Osteoblast (primary cell): ENCODE data around the gene COL15A1. TPM values are rescaled to one million over a fixed set of nuclear protein-coding genes. Genes with fewer than 3 reads are reported as not detected.

Source experiments
- DNase-seq: peaks from one replicate; pipeline ENCODE4 v3.0.0; 2011; ENCODE audit warnings: low spot score, mixed read lengths; ENCODE audit not compliant: insufficient read length; ENCODE audit errors: missing footprints
- H2AFZ ChIP-seq: 2 replicates; pipeline ENCODE4 v1.6.0; 2011; ENCODE audit warnings: mild to moderate bottlenecking, low read length
- H3K27ac ChIP-seq: 2 replicates; pipeline ENCODE4 v1.5.1; 2011; ENCODE audit warnings: mild to moderate bottlenecking, low read depth, low read length, moderate library complexity
- H3K27me3 ChIP-seq: 2 replicates; pipeline ENCODE4 v1.6.0; 2012; ENCODE audit warnings: mild to moderate bottlenecking, control low read depth, inconsistent platforms, low read length, moderate library complexity; ENCODE audit not compliant: insufficient read depth
- H3K36me3 ChIP-seq: 2 replicates; pipeline ENCODE4 v1.5.1; 2011; ENCODE audit warnings: mild to moderate bottlenecking, low read length, control low read depth, moderate library complexity; ENCODE audit not compliant: insufficient read depth
- H3K4me1 ChIP-seq: 2 replicates; pipeline ENCODE4 v1.5.1; 2011; ENCODE audit warnings: mild to moderate bottlenecking, low read length, control low read depth, moderate library complexity; ENCODE audit not compliant: insufficient read depth
- H3K4me2 ChIP-seq: 2 replicates; pipeline ENCODE4 v1.6.0; 2011; ENCODE audit warnings: mild to moderate bottlenecking, low read length; ENCODE audit not compliant: insufficient read depth
- H3K4me3 ChIP-seq: fragments of 200-600 bp; sonication (generic); 3 replicates; pipeline ENCODE4 v1.5.1; 2012; ENCODE audit warnings: mild to moderate bottlenecking, low read length, inconsistent platforms; ENCODE audit not compliant: insufficient read depth
- H3K79me2 ChIP-seq: 2 replicates; pipeline ENCODE4 v1.6.0; 2012; ENCODE audit warnings: mild to moderate bottlenecking, low read length, control low read depth, inconsistent platforms; ENCODE audit not compliant: insufficient read depth
- H3K9me3 ChIP-seq: 2 replicates; pipeline ENCODE4 v1.5.1; 2011; ENCODE audit warnings: low read depth, low read length, control low read depth
- H4K20me1 ChIP-seq: 2 replicates; pipeline ENCODE4 v1.6.0; 2012; ENCODE audit warnings: mild to moderate bottlenecking, low read length, control low read depth; ENCODE audit not compliant: insufficient read depth
- CTCF ChIP-seq: IDR thresholded peaks from 2 replicates; pipeline ENCODE4 v1.5.1; 2011; ENCODE audit warnings: mild to moderate bottlenecking, low read depth, low read length, moderate library complexity; ENCODE audit errors: extremely low read depth
- total RNA-seq: library from RNA; depleted of rRNA; stranded (reverse); fragments of >200 nt; gene quantifications from 2 replicates; pipeline ENCODE4 v1.2.3, GENCODE V29; 2012

The COL15A1 gene
- total RNA-seq, 1 donor, result 29.3 TPM

- no peak for TF ChIP-seq CTCF
- Histone ChIP-seq H3K4me1 (peaks cover 26% of the 10 kb centered on the region), H3K4me3 (no peak overlapping the region), H4K20me1 (no peaks in the 10 kb centered on the region), H3K27me3 (peaks cover 10% of the 10 kb centered on the region), H3K4me2 (no peak overlapping the region), H3K27ac (no peak overlapping the region), H3K79me2 (no peaks in the 10 kb centered on the region), H3K36me3 (no peaks in the 10 kb centered on the region), H3K9me3 (no peaks in the 10 kb centered on the region), H2AFZ (no peak overlapping the region)
- DNase-seq, result no peak
Observed at GRCh38 chr9:99090336-99091130, 146.8 kb downstream of the COL15A1 start.

GRCh38 chr9:99092643-99093491 is 149.2 kb downstream of the COL15A1 start:
- no peak for TF ChIP-seq CTCF
- DNase-seq, result no peak
- no peaks in the 10 kb centered on the region for H3K79me2 ChIP-seq
- H3K4me3 ChIP-seq, result no peak overlapping the region
- no peak overlapping the region for H2AFZ ChIP-seq
- H3K36me3 ChIP-seq, result no peaks in the 10 kb centered on the region
- no peak overlapping the region for H3K4me2 ChIP-seq
- peaks cover 8% of the 10 kb centered on the region for H3K4me1 ChIP-seq
- H3K27me3 ChIP-seq, result peaks cover 15% of the 10 kb centered on the region
- H3K9me3 ChIP-seq, result no peaks in the 10 kb centered on the region
- H4K20me1 ChIP-seq, result no peaks in the 10 kb centered on the region
- no peak overlapping the region for H3K27ac ChIP-seq

GRCh38 chr9:99093492-99093791 is 149.7 kb downstream of the COL15A1 start:
- Histone ChIP-seq H3K4me1 (peaks cover 8% of the 10 kb centered on the region), H3K79me2 (no peaks in the 10 kb centered on the region), H3K36me3 (no peaks in the 10 kb centered on the region), H3K4me3 (no peak overlapping the region), H3K9me3 (no peaks in the 10 kb centered on the region), H3K27me3 (peaks cover 15% of the 10 kb centered on the region), H2AFZ (no peak overlapping the region), H3K4me2 (no peak overlapping the region), H4K20me1 (no peaks in the 10 kb centered on the region), H3K27ac (no peak overlapping the region)
- TF ChIP-seq CTCF, result no peak
- no peak for DNase-seq

- no peak for TF ChIP-seq CTCF
Observed at GRCh38 chr9:99095565-99095964, 151.9 kb downstream of the COL15A1 start.

More at GRCh38 chr9:99095565-99095964, 151.9 kb downstream of the COL15A1 start:
- Histone ChIP-seq H3K79me2 (no peaks in the 10 kb centered on the region), H3K27me3 (peaks cover 15% of the 10 kb centered on the region), H2AFZ (no peak overlapping the region), H3K9me3 (no peaks in the 10 kb centered on the region), H3K36me3 (no peaks in the 10 kb centered on the region), H3K27ac (no peak overlapping the region), H4K20me1 (no peaks in the 10 kb centered on the region), H3K4me3 (no peak overlapping the region), H3K4me2 (no peak overlapping the region), H3K4me1 (peaks cover 3% of the 10 kb centered on the region)
- no peak for DNase-seq
